Adrenal gland (tissue), 5 donors: Measurements from ENCODE around the gene ULK3.
A peak's percentile ranks its signal among the peaks of the same experiment; 100 is the strongest.

Experiments used
- POLR2A ChIP-seq, 2 donors: fragments of 450-650 bp; IDR thresholded peaks; one replicate each; pipeline ENCODE4 v1.6.1; 2017; ENCODE audit warnings: antibody characterized with exemption in 2 of 2, mild to moderate bottlenecking in 2 of 2, moderate library complexity in 1 of 2
- TF ChIP-seq, protein P1 (sequence below), 6 experiments: fragments of 450-650 bp in 4 of 6; fragments of 200-600 bp in 2 of 6; sonication (generic) in 1 of 6; IDR thresholded peaks; 1 replicate in 5 of 6; 2 replicates in 1 of 6; pipeline versions ENCODE4 v1.5.1 to v1.8.0; 2016 to 2021; ENCODE audit warnings: antibody characterized with exemption in 6 of 6, mild to moderate bottlenecking in 2 of 6, moderate library complexity in 1 of 6
- donor health status: DM: no; HTN: no; CAD: no.

DNA sequence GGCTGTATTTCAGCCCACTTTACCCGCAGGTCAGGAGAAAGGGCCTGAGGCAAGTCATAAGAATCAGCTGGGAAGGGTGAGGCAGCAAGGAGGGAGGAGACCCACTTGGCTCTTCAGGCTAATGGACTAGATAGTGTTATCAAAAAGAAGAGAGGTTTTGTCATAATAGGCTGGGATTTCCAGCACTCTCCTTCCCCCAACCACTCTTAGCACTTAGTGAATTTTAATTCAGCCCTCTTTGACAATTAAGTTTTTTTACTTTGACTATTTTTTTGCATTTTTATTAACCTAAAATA is 47.7 kb upstream of the ULK3 start:
- TF ChIP-seq, protein P1, sequence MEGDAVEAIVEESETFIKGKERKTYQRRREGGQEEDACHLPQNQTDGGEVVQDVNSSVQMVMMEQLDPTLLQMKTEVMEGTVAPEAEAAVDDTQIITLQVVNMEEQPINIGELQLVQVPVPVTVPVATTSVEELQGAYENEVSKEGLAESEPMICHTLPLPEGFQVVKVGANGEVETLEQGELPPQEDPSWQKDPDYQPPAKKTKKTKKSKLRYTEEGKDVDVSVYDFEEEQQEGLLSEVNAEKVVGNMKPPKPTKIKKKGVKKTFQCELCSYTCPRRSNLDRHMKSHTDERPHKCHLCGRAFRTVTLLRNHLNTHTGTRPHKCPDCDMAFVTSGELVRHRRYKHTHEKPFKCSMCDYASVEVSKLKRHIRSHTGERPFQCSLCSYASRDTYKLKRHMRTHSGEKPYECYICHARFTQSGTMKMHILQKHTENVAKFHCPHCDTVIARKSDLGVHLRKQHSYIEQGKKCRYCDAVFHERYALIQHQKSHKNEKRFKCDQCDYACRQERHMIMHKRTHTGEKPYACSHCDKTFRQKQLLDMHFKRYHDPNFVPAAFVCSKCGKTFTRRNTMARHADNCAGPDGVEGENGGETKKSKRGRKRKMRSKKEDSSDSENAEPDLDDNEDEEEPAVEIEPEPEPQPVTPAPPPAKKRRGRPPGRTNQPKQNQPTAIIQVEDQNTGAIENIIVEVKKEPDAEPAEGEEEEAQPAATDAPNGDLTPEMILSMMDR (IDR thresholded peaks at IDR 0.05) = no peak
- peak in 1 of 2 donors; percentile 15 for TF ChIP-seq POLR2A (IDR thresholded peaks at IDR 0.05)
